IgD-negative memory B cell (primary cell): ENCODE data around the gene RELA. TPM values are rescaled to one million over a fixed set of nuclear protein-coding genes. Genes with fewer than 3 reads are reported as not detected.

Experiments used
- H3K27ac Mint-ChIP-seq, 3 donors: one replicate each; pipeline ENCODE4 v1.8.0; 2020 to 2022; ENCODE audit warnings: mild to moderate bottlenecking in 3 of 3, mixed read lengths in 3 of 3, moderate library complexity in 1 of 3
- H3K27me3 Mint-ChIP-seq: one replicate; pipeline ENCODE4 v1.8.0; 2021; ENCODE audit warnings: mixed read lengths
- H3K36me3 Mint-ChIP-seq: one replicate; pipeline ENCODE4 v1.8.0; 2020; ENCODE audit warnings: mild to moderate bottlenecking, mixed read lengths
- H3K4me1 Mint-ChIP-seq, 3 donors: one replicate each; pipeline ENCODE4 v1.8.0; 2020 to 2022; ENCODE audit warnings: mixed read lengths in 3 of 3, mild to moderate bottlenecking in 1 of 3
- H3K4me3 Mint-ChIP-seq, 4 donors: one replicate each; pipeline ENCODE4 v1.8.0; 2020 to 2022; ENCODE audit warnings: mild to moderate bottlenecking in 4 of 4, mixed read lengths in 4 of 4, moderate library complexity in 3 of 4
- H3K9me3 Mint-ChIP-seq, 3 donors: one replicate each; pipeline ENCODE4 v1.8.0; 2020 to 2021; ENCODE audit warnings: mixed read lengths in 3 of 3, mild to moderate bottlenecking in 1 of 3
- polyA plus RNA-seq: library from polyadenylated mRNA; unstranded; fragments of 300-500 nt; fragmentation: Illumina TruSeq; gene quantifications from one replicate; pipeline ENCODE4 v1.2.3, GENCODE V29; 2021

RELA gene
- polyA plus RNA-seq, 1 donor from 2014 or later = 66.7 TPM

GRCh38 chr11:65634905-65635731 is 27.6 kb downstream of the RELA start:
- H3K4me3 Mint-ChIP-seq = no peak overlapping the region
- H3K4me1 Mint-ChIP-seq = peaks cover 3 to 12% (median 10%) of the 10 kb centered on the region in 3 donors
- no peaks in the 10 kb centered on the region for H3K27me3 Mint-ChIP-seq
- peak overlapping the region in 1 of 3 donors; percentile 42 for H3K27ac Mint-ChIP-seq
- H3K9me3 Mint-ChIP-seq = no peaks in the 10 kb centered on the region
- peaks cover 2% of the 10 kb centered on the region for H3K36me3 Mint-ChIP-seq

- H3K36me3 Mint-ChIP-seq = peaks cover 2% of the 10 kb centered on the region
- peak overlapping the region in 1 of 3 donors; percentile 42 for H3K27ac Mint-ChIP-seq
- no peak overlapping the region for H3K4me3 Mint-ChIP-seq
- no peaks in the 10 kb centered on the region for H3K9me3 Mint-ChIP-seq
- peaks cover 3 to 12% (median 6%) of the 10 kb centered on the region in 3 donors for H3K4me1 Mint-ChIP-seq
- no peaks in the 10 kb centered on the region for H3K27me3 Mint-ChIP-seq
These were observed 28.3 kb downstream of the RELA start for GRCh38 chr11:65634440-65634839.

- no peaks in the 10 kb centered on the region for H3K27me3 Mint-ChIP-seq
- peak overlapping the region in 2 of 3 donors; percentile 45 to 83 for H3K27ac Mint-ChIP-seq
- peak overlapping the region in 1 of 4 donors; percentile 76 for H3K4me3 Mint-ChIP-seq
- peaks cover 2% of the 10 kb centered on the region for H3K36me3 Mint-ChIP-seq
- H3K9me3 Mint-ChIP-seq = no peaks in the 10 kb centered on the region
- peaks cover 3 to 12% (median 5%) of the 10 kb centered on the region in 3 donors for H3K4me1 Mint-ChIP-seq
These were observed 28.6 kb downstream of the RELA start for GRCh38 chr11:65634109-65634436.

- peak overlapping the region in 1 of 4 donors; percentile 76 for H3K4me3 Mint-ChIP-seq
- peaks cover 2% of the 10 kb centered on the region for H3K36me3 Mint-ChIP-seq
- peaks cover 3 to 8% (median 5%) of the 10 kb centered on the region in 3 donors for H3K4me1 Mint-ChIP-seq
- peak overlapping the region; percentile 45 to 86 (median 83) for H3K27ac Mint-ChIP-seq
- H3K27me3 Mint-ChIP-seq = no peaks in the 10 kb centered on the region
- H3K9me3 Mint-ChIP-seq = no peaks in the 10 kb centered on the region
These were observed 29.2 kb downstream of the RELA start for GRCh38 chr11:65633390-65634108.

- Mint-ChIP-seq H3K9me3 (no peaks in the 10 kb centered on the region), H3K4me3 (no peak overlapping the region), H3K4me1 (peaks cover 0 to 11% (median 6%) of the 10 kb centered on the region in 3 donors), H3K27me3 (no peaks in the 10 kb centered on the region), H3K27ac (no peak overlapping the region), H3K36me3 (peaks cover 2% of the 10 kb centered on the region)
These were observed 32.5 kb downstream of the RELA start for GRCh38 chr11:65630215-65630614.

GRCh38 chr11:65629579-65629978 is 33.1 kb downstream of the RELA start:
- H3K27me3 Mint-ChIP-seq = no peaks in the 10 kb centered on the region
- H3K4me3 Mint-ChIP-seq = no peak overlapping the region
- H3K36me3 Mint-ChIP-seq = peaks cover 1% of the 10 kb centered on the region
- peaks cover 0 to 11% (median 6%) of the 10 kb centered on the region in 3 donors for H3K4me1 Mint-ChIP-seq
- no peaks in the 10 kb centered on the region for H3K9me3 Mint-ChIP-seq
- no peak overlapping the region for H3K27ac Mint-ChIP-seq

GRCh38 chr11:65627202-65627601 is 35.5 kb downstream of the RELA start:
- Mint-ChIP-seq H3K36me3 (no peaks in the 10 kb centered on the region), H3K4me1 (peaks cover 0 to 7% (median 6%) of the 10 kb centered on the region in 3 donors), H3K9me3 (no peaks in the 10 kb centered on the region), H3K27ac (no peak overlapping the region), H3K4me3 (no peak overlapping the region), H3K27me3 (no peaks in the 10 kb centered on the region)

- no peaks in the 10 kb centered on the region for H3K36me3 Mint-ChIP-seq
- H3K4me3 Mint-ChIP-seq = peak overlapping the region in 1 of 4 donors; percentile 56
- peaks cover 3 to 7% (median 6%) of the 10 kb centered on the region in 3 donors for H3K4me1 Mint-ChIP-seq
- no peaks in the 10 kb centered on the region for H3K9me3 Mint-ChIP-seq
- peak overlapping the region in 2 of 3 donors; percentile 43 to 82 for H3K27ac Mint-ChIP-seq
- no peaks in the 10 kb centered on the region for H3K27me3 Mint-ChIP-seq
These were observed 36.9 kb downstream of the RELA start for GRCh38 chr11:65625628-65626342.

GRCh38 chr11:65624931-65625627 is 37.6 kb downstream of the RELA start:
- no peaks in the 10 kb centered on the region for H3K9me3 Mint-ChIP-seq
- H3K27me3 Mint-ChIP-seq = no peaks in the 10 kb centered on the region
- H3K4me3 Mint-ChIP-seq = no peak overlapping the region
- H3K4me1 Mint-ChIP-seq = peaks cover 3 to 7% (median 6%) of the 10 kb centered on the region in 3 donors
- no peaks in the 10 kb centered on the region for H3K36me3 Mint-ChIP-seq
- no peak overlapping the region for H3K27ac Mint-ChIP-seq

GRCh38 chr11:65623852-65624616 is 38.7 kb downstream of the RELA start:
- Mint-ChIP-seq H3K27ac (no peak overlapping the region), H3K4me3 (peak overlapping the region in 1 of 4 donors; percentile 52), H3K27me3 (no peaks in the 10 kb centered on the region), H3K36me3 (peaks cover 3% of the 10 kb centered on the region), H3K4me1 (peaks cover 5 to 8% (median 6%) of the 10 kb centered on the region in 3 donors), H3K9me3 (no peaks in the 10 kb centered on the region)

GRCh38 chr11:65623177-65623576 is 39.5 kb downstream of the RELA start:
- Mint-ChIP-seq H3K4me1 (peaks cover 5 to 9% (median 6%) of the 10 kb centered on the region in 3 donors), H3K4me3 (peak overlapping the region in 1 of 4 donors; percentile 63), H3K27ac (peak overlapping the region in 1 of 3 donors; percentile 63), H3K36me3 (peaks cover 4% of the 10 kb centered on the region), H3K27me3 (no peaks in the 10 kb centered on the region), H3K9me3 (no peaks in the 10 kb centered on the region)

GRCh38 chr11:65622011-65622410 is 40.7 kb downstream of the RELA start:
- Mint-ChIP-seq H3K36me3 (peaks cover 4% of the 10 kb centered on the region), H3K27me3 (no peaks in the 10 kb centered on the region), H3K4me3 (peak overlapping the region in 1 of 4 donors; percentile 29), H3K9me3 (no peaks in the 10 kb centered on the region), H3K4me1 (peaks cover 6 to 13% (median 6%) of the 10 kb centered on the region in 3 donors), H3K27ac (peak overlapping the region in 1 of 3 donors; percentile 71)

- Mint-ChIP-seq H3K9me3 (no peaks in the 10 kb centered on the region), H3K27ac (peak overlapping the region in 1 of 3 donors; percentile 62), H3K4me3 (peak overlapping the region in 2 of 4 donors; percentile 34 to 56), H3K4me1 (peaks cover 9 to 16% (median 12%) of the 10 kb centered on the region in 3 donors), H3K27me3 (no peaks in the 10 kb centered on the region), H3K36me3 (peaks cover 4% of the 10 kb centered on the region)
These were observed 41.3 kb downstream of the RELA start for GRCh38 chr11:65621460-65621859.

GRCh38 chr11:65620666-65621065 is 42.0 kb downstream of the RELA start:
- Mint-ChIP-seq H3K36me3 (peaks cover 4% of the 10 kb centered on the region), H3K27me3 (no peaks in the 10 kb centered on the region), H3K4me1 (peaks cover 4 to 14% (median 14%) of the 10 kb centered on the region in 3 donors), H3K9me3 (no peaks in the 10 kb centered on the region), H3K4me3 (peak overlapping the region in 1 of 4 donors; percentile 56), H3K27ac (peak overlapping the region in 1 of 3 donors; percentile 62)
